SK-N-SH (cell line): ENCODE measurements around the gene LRRIQ4. TPM values are rescaled to one million over a fixed set of nuclear protein-coding genes. Genes with fewer than 3 reads are reported as not detected.
A peak's percentile ranks its signal among the peaks of the same experiment; 100 is the strongest.

Experiments used
- CTCF ChIA-PET: fragments of 300-600, 350-600 bp; formaldehyde crosslinking; extraction: SDS; loops from one replicate; lab custom pipeline; 2021; lab: Yijun Ruan, JAX
- POLR2A ChIA-PET: fragments of 350-600 bp; sonication (Branson Sonifier 250); formaldehyde crosslinking; extraction: SDS; loops from one replicate; lab custom pipeline; 2020; ENCODE audit warnings: antibody characterized with exemption, inconsistent platforms; lab: Yijun Ruan, JAX
- DNase-seq: peaks from one replicate; pipeline ENCODE4 v3.0.0; 2012
- H2AFZ ChIP-seq: fragments of 200-600 bp; sonication (generic); 2 replicates; pipeline ENCODE4 v1.8.1; 2016; ENCODE audit warnings: antibody characterized with exemption, mild to moderate bottlenecking, low read depth
- H3F3A ChIP-seq: fragments of 200-600 bp; sonication (generic); replicated peaks from 2 replicates; pipeline ENCODE3; 2016; ENCODE audit warnings: antibody characterized with exemption, mild to moderate bottlenecking; ENCODE audit not compliant: insufficient read depth
- H3K27ac ChIP-seq, 2 experiments: fragments of 200-500 bp in 1 of 2; fragments of 200-600 bp in 1 of 2; sonication (Bioruptor generic) in 1 of 2; sonication (generic), shearing (Covaris generic) in 1 of 2; 2 replicates each; pipeline versions ENCODE4 v1.5.1 to v1.6.1; 2014 to 2016; ENCODE audit warnings: low read depth in 2 of 2, inconsistent platforms in 1 of 2, low read length in 1 of 2, mild to moderate bottlenecking in 1 of 2, mixed read lengths in 1 of 2
- H3K27me3 ChIP-seq: fragments of 200-600 bp; sonication (generic), shearing (Covaris generic); 2 replicates; pipeline ENCODE4 v1.6.1; 2016; ENCODE audit warnings: mixed run types; ENCODE audit not compliant: insufficient read depth
- H3K36me3 ChIP-seq, 2 experiments: fragments of 200-500 bp in 1 of 2; fragments of 200-600 bp in 1 of 2; sonication (Bioruptor generic) in 1 of 2; sonication (generic) in 1 of 2; replicated peaks in 1 of 2; 2 replicates each; pipeline versions ENCODE3 to v1.5.1; 2014 to 2016; ENCODE audit warnings: low read length in 1 of 2, mild to moderate bottlenecking in 1 of 2; ENCODE audit not compliant: insufficient read depth in 2 of 2, control insufficient read depth in 1 of 2
- H3K4me1 ChIP-seq, 2 experiments: fragments of 200-500 bp in 1 of 2; fragments of 200-600 bp in 1 of 2; sonication (Bioruptor generic) in 1 of 2; sonication (generic), shearing (Covaris generic) in 1 of 2; 2 replicates each; pipeline versions ENCODE4 v1.5.1 to v1.6.1; 2014 to 2016; ENCODE audit warnings: low read depth in 1 of 2, low read length in 1 of 2, mixed run types in 1 of 2; ENCODE audit not compliant: insufficient read depth in 2 of 2, control insufficient read depth in 1 of 2
- H3K4me2 ChIP-seq: fragments of 200-600 bp; sonication (generic), shearing (Covaris generic); 2 replicates; pipeline ENCODE4 v1.6.1; 2017; ENCODE audit warnings: mixed run types
- H3K4me3 ChIP-seq, 2 experiments: fragments of 200-500 bp in 1 of 2; fragments of 200-600 bp in 1 of 2; sonication (Bioruptor generic) in 1 of 2; sonication (generic), shearing (Covaris generic) in 1 of 2; 2 replicates each; pipeline versions ENCODE4 v1.5.1 to v1.8.1; 2014 to 2016; ENCODE audit warnings: low read depth in 2 of 2, inconsistent platforms in 1 of 2, low read length in 1 of 2, mild to moderate bottlenecking in 1 of 2, mixed read lengths in 1 of 2, moderate library complexity in 1 of 2
- H3K79me2 ChIP-seq: fragments of 200-600 bp; sonication (generic); 2 replicates; pipeline ENCODE4 v1.8.1; 2017; ENCODE audit warnings: mild to moderate bottlenecking; ENCODE audit not compliant: insufficient read depth
- H3K9ac ChIP-seq: fragments of 200-600 bp; sonication (generic); 2 replicates; pipeline ENCODE4 v1.6.1; 2017; ENCODE audit warnings: mixed run types
- H3K9me2 ChIP-seq: fragments of 200-600 bp; sonication (generic); 2 replicates; pipeline ENCODE4 v1.6.1; 2017; ENCODE audit warnings: mixed run types
- H3K9me3 ChIP-seq: fragments of 200-600 bp; sonication (generic); 2 replicates; pipeline ENCODE4 v1.6.1; 2017; ENCODE audit warnings: mixed run types, mild to moderate bottlenecking, moderate library complexity
- H4K20me1 ChIP-seq: fragments of 200-600 bp; sonication (generic); 2 replicates; pipeline ENCODE4 v1.6.1; 2017; ENCODE audit warnings: mild to moderate bottlenecking, mixed run types; ENCODE audit not compliant: insufficient read depth
- CTCF ChIP-seq: fragments of 200-600 bp; sonication (generic); IDR thresholded peaks from 2 replicates; pipeline ENCODE4 v1.6.1; 2017; ENCODE audit warnings: antibody characterized with exemption, mild to moderate bottlenecking, moderate library complexity
- ELF1 ChIP-seq: IDR thresholded peaks from 2 replicates; pipeline ENCODE4 v1.4.0; 2012
- EP300 ChIP-seq, 2 experiments: IDR thresholded peaks; 2 replicates each; pipeline versions ENCODE4 v1.4.0 to v1.6.1; 2012; ENCODE audit warnings: borderline replicate concordance in 1 of 2, low read depth in 1 of 2, low read length in 1 of 2
- FOSL2 ChIP-seq: IDR thresholded peaks from 2 replicates; pipeline ENCODE4 v1.4.0; 2012; ENCODE audit warnings: low read depth, mild to moderate bottlenecking, moderate library complexity, borderline replicate concordance
- FOXJ3 ChIP-seq: sonication (generic); formaldehyde crosslinking; IDR thresholded peaks from 2 replicates; pipeline ENCODE4 v1.5.1; 2020; ENCODE audit warnings: mild to moderate bottlenecking, missing genetic modification reagents
- IRF3 ChIP-seq: fragments of 150-350 bp; IDR thresholded peaks from 2 replicates; pipeline ENCODE4 v1.6.1; 2016; ENCODE audit warnings: mild to moderate bottlenecking, low read depth, low read length
- JUND ChIP-seq: IDR thresholded peaks from 2 replicates; pipeline ENCODE4 v1.4.0; 2012
- MAX ChIP-seq: IDR thresholded peaks from 2 replicates; pipeline ENCODE4 v1.4.0; 2012; ENCODE audit warnings: low read depth
- MEF2A ChIP-seq: IDR thresholded peaks from 2 replicates; pipeline ENCODE4 v1.4.0; 2012; ENCODE audit warnings: low read depth, borderline replicate concordance
- MXI1 ChIP-seq: IDR thresholded peaks from 2 replicates; pipeline ENCODE4 v1.6.1; 2012; ENCODE audit warnings: mild to moderate bottlenecking, low read depth, low read length, improper control_type of control experiment
- PBX3 ChIP-seq: IDR thresholded peaks from 2 replicates; pipeline ENCODE4; 2012
- POLR2AphosphoS5 ChIP-seq: IDR thresholded peaks from 2 replicates; pipeline ENCODE4 v1.6.1; 2012; ENCODE audit warnings: low read depth, low read length
- RAD21 ChIP-seq: IDR thresholded peaks from 2 replicates; pipeline ENCODE4 v1.6.1; 2012; ENCODE audit warnings: mild to moderate bottlenecking, low read length
- REST ChIP-seq: IDR thresholded peaks from 2 replicates; pipeline ENCODE4 v1.6.1; 2012; ENCODE audit warnings: mild to moderate bottlenecking, low read depth, low read length, moderate library complexity
- RFX5 ChIP-seq: IDR thresholded peaks from 2 replicates; pipeline ENCODE4 v1.6.1; 2012; ENCODE audit warnings: mild to moderate bottlenecking, improper control_type of control experiment, low read length
- SMC3 ChIP-seq: IDR thresholded peaks from 2 replicates; pipeline ENCODE4 v1.6.1; 2012; ENCODE audit warnings: low read depth, low read length, improper control_type of control experiment
- TAF1 ChIP-seq: IDR thresholded peaks from 2 replicates; pipeline ENCODE4 v1.6.1; 2012; ENCODE audit warnings: low read depth, mild to moderate bottlenecking, low read length, moderate library complexity, borderline replicate concordance
- TCF12 ChIP-seq: IDR thresholded peaks from 2 replicates; pipeline ENCODE4 v1.4.0; 2012
- USF2 ChIP-seq: fragments of 150-350 bp; IDR thresholded peaks from 2 replicates; pipeline ENCODE4 v1.6.1; 2017; ENCODE audit warnings: antibody characterized with exemption, low read length, low read depth, borderline replicate concordance
- YY1 ChIP-seq: IDR thresholded peaks from 2 replicates; pipeline ENCODE4 v1.4.0; 2012; ENCODE audit warnings: low read depth, mild to moderate bottlenecking
- WGBS: methylation state at CpG from one replicate; pipeline ENCODE4 v1.1.6; 2017; ENCODE audit warnings: low lambda C conversion rate; 5-methylcytosine and 5-hydroxymethylcytosine counted together
- polyA plus RNA-seq, 3 experiments: library from polyadenylated mRNA; depleted of rRNA; stranded (reverse); fragments of >200 nt; gene quantifications; 2 replicates each; pipeline ENCODE4 v1.2.3, GENCODE V29; 2012
- TF ChIP-seq, protein P1 (sequence below): IDR thresholded peaks from 2 replicates; pipeline ENCODE4 v1.4.0; 2012; ENCODE audit warnings: low read depth, borderline replicate concordance

The LRRIQ4 gene
- polyA plus RNA-seq, 1 of the 3 experiments (the other 2 are of a cell fraction), result not detected

- ChIA-PET POLR2A (interaction anchor here (0.6 to 1.7 kb wide), 3 partner anchors 40 to 1081 kb away, joined by 3 to 13 read pairs (median 5); partner anchors contain the start of genes LRRC34 and LRRIQ4), CTCF (interaction anchor here (0.6 to 3.1 kb wide), 3 partner anchors 8 to 541 kb away, joined by 3 to 13 read pairs (median 3); no protein-coding TSS in a partner anchor)
- H3K27me3 ChIP-seq, result no peaks in the 10 kb centered on the region
- H3K4me2 ChIP-seq, result peak overlapping the region; percentile 93
- WGBS, result 1% methylated on average over 27 of the region's 27 CpGs
- no peaks in the 10 kb centered on the region for H3K9me2 ChIP-seq
- peaks cover 4 to 10% of the 10 kb centered on the region in 2 experiments; a peak in 3 of 4 replicates for H3K4me1 ChIP-seq
- H3F3A ChIP-seq, result peaks cover 45% of the 10 kb centered on the region
- no peaks in the 10 kb centered on the region for H3K9me3 ChIP-seq
- peak overlapping the region; percentile 100 for H2AFZ ChIP-seq
- peak overlapping the region; percentile 96 to 99 for H3K27ac ChIP-seq
- peak overlapping the region; percentile 100 for H3K4me3 ChIP-seq
- peak; percentile 65 for DNase-seq
- peak overlapping the region; percentile 92 for H3K9ac ChIP-seq
- H3K79me2 ChIP-seq, result peaks cover 35% of the 10 kb centered on the region
- peaks cover 20 to 25% of the 10 kb centered on the region in 2 experiments for H3K36me3 ChIP-seq
- 0 out of 2 replicates have a peak, but pooled peaks cover 4% of the 10 kb centered on the region for H4K20me1 ChIP-seq
- TF ChIP-seq REST, result no peak
- TF ChIP-seq TAF1, result no peak; the same call in 1 of the 2 replicates
- no peak for TF ChIP-seq POLR2AphosphoS5
- TF ChIP-seq, protein P1, sequence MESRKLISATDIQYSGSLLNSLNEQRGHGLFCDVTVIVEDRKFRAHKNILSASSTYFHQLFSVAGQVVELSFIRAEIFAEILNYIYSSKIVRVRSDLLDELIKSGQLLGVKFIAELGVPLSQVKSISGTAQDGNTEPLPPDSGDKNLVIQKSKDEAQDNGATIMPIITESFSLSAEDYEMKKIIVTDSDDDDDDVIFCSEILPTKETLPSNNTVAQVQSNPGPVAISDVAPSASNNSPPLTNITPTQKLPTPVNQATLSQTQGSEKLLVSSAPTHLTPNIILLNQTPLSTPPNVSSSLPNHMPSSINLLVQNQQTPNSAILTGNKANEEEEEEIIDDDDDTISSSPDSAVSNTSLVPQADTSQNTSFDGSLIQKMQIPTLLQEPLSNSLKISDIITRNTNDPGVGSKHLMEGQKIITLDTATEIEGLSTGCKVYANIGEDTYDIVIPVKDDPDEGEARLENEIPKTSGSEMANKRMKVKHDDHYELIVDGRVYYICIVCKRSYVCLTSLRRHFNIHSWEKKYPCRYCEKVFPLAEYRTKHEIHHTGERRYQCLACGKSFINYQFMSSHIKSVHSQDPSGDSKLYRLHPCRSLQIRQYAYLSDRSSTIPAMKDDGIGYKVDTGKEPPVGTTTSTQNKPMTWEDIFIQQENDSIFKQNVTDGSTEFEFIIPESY, result no peak
- TF ChIP-seq PBX3, result no peak
- no peak for TF ChIP-seq MEF2A
- no peak for TF ChIP-seq JUND
- no peak for TF ChIP-seq FOXJ3 (CRISPR knock-in tag)
- no peak for TF ChIP-seq ELF1
- TF ChIP-seq FOSL2, result peak; percentile 68; the same call in 1 of the 2 replicates
- TF ChIP-seq TCF12, result peak; percentile 7; the same call in 1 of the 2 replicates
- peak; percentile 66; the same call in 1 of the 2 replicates for TF ChIP-seq YY1
- TF ChIP-seq MXI1, result no peak
- TF ChIP-seq RAD21, result no peak
- no peak for TF ChIP-seq USF2
- no peak for TF ChIP-seq MAX
- TF ChIP-seq SMC3, result no peak
- TF ChIP-seq EP300 (IDR thresholded peaks at IDR 0.05; ENCODE audit: borderline replicate concordance in 1 of 2, low read depth in 1 of 2, low read length in 1 of 2), result peak in 1 of 2 experiments; percentile 15; a peak in 1 of 4 replicates
- TF ChIP-seq CTCF, result no peak
- no peak for TF ChIP-seq RFX5
- no peak for TF ChIP-seq IRF3
Observed at GRCh38 chr3:169771497-169772304, 41.0 kb upstream of the LRRIQ4 start.
